Ovary (tissue), 9 donors: ENCODE results near the gene SMCO3. TPM values are rescaled to one million over a fixed set of nuclear protein-coding genes. Genes with fewer than 3 reads are reported as not detected.
A peak's percentile ranks its signal among the peaks of the same experiment; 100 is the strongest.

Experiments used
- DNase-seq, 5 donors: peaks; one replicate each; pipeline ENCODE4 v3.0.0-alpha.2; 2019 to 2020
- H3K27ac ChIP-seq, 2 donors: fragments of 200-600 bp; one replicate each; pipeline versions ENCODE4 v1.5.1 to v1.8.0; 2019 to 2022
- H3K27me3 ChIP-seq: fragments of 200-600 bp; one replicate; pipeline ENCODE4 v1.8.0; 2022
- H3K36me3 ChIP-seq: fragments of 200-600 bp; sonication (generic); one replicate; pipeline ENCODE4 v1.5.1; 2019
- H3K4me1 ChIP-seq: one replicate; pipeline ENCODE4 v1.8.1; 2013; ENCODE audit warnings: mild to moderate bottlenecking, moderate library complexity; ENCODE audit not compliant: insufficient read depth
- H3K4me3 ChIP-seq: fragments of 200-600 bp; sonication (generic); one replicate; pipeline ENCODE4 v1.5.1; 2017
- H3K9me3 ChIP-seq, 2 donors: fragments of 200-600 bp in 1 of 2; sonication (generic) in 1 of 2; one replicate each; pipeline versions ENCODE4 v1.5.1 to v1.8.1; 2013 to 2019; ENCODE audit warnings: mild to moderate bottlenecking in 1 of 2, moderate library complexity in 1 of 2
- EP300 ChIP-seq: sonication (generic); formaldehyde crosslinking; IDR thresholded peaks from one replicate; pipeline ENCODE4 v1.6.1; 2017; ENCODE audit warnings: antibody characterized with exemption
- POLR2A ChIP-seq: fragments of 450-650 bp; IDR thresholded peaks from one replicate; pipeline ENCODE4 v1.6.1; 2017; ENCODE audit warnings: antibody characterized with exemption, mild to moderate bottlenecking, moderate library complexity
- WGBS, 3 donors: extraction: QIAGEN DNeasy Blood & Tissue Kit in 1 of 3; methylation state at CpG; one replicate each; pipeline versions ENCODE4 v1.1.5 to v1.1.7; 2013 to 2017; 5-methylcytosine and 5-hydroxymethylcytosine counted together
- intact Hi-C, 4 donors: fragments of 100-400 bp; cut with DNase I; formaldehyde crosslinking; loops; one replicate each; pipeline versions ENCODE4 v1.11.0 to v1.15.1; 2022 to 2023
- polyA plus RNA-seq, 2 donors: library from polyadenylated mRNA; stranded (reverse); fragments of 200-250 nt in 1 of 2; fragments of 350-450 nt in 1 of 2; fragmentation: Illumina TruSeq in 1 of 2; extraction: RNeasy Lipid Tissue Mini Kit (QIAGEN cat#74804) in 1 of 2; gene quantifications; one replicate each; pipeline ENCODE4 v1.2.3, GENCODE V29; 2013 to 2014
- total RNA-seq, 7 donors: library from RNA; depleted of rRNA in 2 of 7; stranded (reverse); fragments of >200 nt in 2 of 7; fragmentation: NEBNext Ultra II Directional in 3 of 7; extraction: Animal tissue kit (Norgen Biotek cat#: 25700) in 3 of 7; gene quantifications; one replicate each; pipeline versions ENCODE4 v1.1.0 to v1.2.4, GENCODE V29; 2016 to 2023
- TF ChIP-seq, protein P1 (sequence below), 3 donors: fragments of 450-650 bp in 2 of 3; fragments of 200-600 bp in 1 of 3; IDR thresholded peaks; one replicate each; pipeline versions ENCODE4 v1.5.1 to v1.8.0; 2016 to 2022; ENCODE audit warnings: antibody characterized with exemption in 3 of 3, mild to moderate bottlenecking in 1 of 3
- donor health status: DM: no; HTN: no; CAD: no; lungs with moderate emphysema.
- donor health status: DM: no; HTN: no; CAD: no.
- donor health status: Bipolar disorder and iron deficiency.
- donor health status: DM: yes; HTN: yes; CAD: no.
- donor health status: DM: no; HTN: no; CAD: no.
- donor health status: DM: yes; HTN: yes; CAD: no.

SMCO3 gene
- total and polyA plus RNA-seq, 9 donors: 0.04 to 0.30 (median 0.15) TPM; not detected in 6

DNA sequence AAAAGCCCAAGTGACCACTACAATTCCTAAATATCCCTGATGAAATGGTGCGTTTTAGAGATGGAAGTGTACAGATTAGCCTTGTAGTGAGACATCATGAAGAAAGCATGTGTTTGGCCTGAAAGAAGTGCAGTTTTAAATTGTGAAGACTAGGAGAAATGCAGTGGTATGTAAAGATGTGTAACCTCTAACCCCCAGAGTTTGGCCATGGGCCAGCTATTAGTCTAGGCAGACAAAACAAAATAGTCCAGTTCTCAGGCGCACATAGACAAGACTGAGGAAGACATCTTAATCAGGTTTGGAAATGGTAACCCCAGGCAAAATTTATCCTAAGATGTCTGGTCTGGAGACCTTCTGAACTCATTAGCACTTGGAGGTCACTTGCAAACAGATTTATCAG, 34.1 kb downstream of the SMCO3 start:
- no peak overlapping the region for H3K4me3 ChIP-seq
- no peaks in the 10 kb centered on the region for H3K36me3 ChIP-seq
- intact Hi-C loops: loop anchor here in 3 of 4 donors (10.0 kb wide), 4 partner anchors 105 to 1785 kb away; partner anchors contain the start of gene MGP (in 1 of the 3)
- TF ChIP-seq EP300 (no peak), POLR2A (no peak)
- TF ChIP-seq, protein P1, sequence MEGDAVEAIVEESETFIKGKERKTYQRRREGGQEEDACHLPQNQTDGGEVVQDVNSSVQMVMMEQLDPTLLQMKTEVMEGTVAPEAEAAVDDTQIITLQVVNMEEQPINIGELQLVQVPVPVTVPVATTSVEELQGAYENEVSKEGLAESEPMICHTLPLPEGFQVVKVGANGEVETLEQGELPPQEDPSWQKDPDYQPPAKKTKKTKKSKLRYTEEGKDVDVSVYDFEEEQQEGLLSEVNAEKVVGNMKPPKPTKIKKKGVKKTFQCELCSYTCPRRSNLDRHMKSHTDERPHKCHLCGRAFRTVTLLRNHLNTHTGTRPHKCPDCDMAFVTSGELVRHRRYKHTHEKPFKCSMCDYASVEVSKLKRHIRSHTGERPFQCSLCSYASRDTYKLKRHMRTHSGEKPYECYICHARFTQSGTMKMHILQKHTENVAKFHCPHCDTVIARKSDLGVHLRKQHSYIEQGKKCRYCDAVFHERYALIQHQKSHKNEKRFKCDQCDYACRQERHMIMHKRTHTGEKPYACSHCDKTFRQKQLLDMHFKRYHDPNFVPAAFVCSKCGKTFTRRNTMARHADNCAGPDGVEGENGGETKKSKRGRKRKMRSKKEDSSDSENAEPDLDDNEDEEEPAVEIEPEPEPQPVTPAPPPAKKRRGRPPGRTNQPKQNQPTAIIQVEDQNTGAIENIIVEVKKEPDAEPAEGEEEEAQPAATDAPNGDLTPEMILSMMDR (IDR thresholded peaks at IDR 0.05): no peak
- no peaks in the 10 kb centered on the region for H3K9me3 ChIP-seq
- 72 to 76% (median 73%) methylated on average over 2 of the region's 2 CpGs for WGBS, 3 donors
- no peak overlapping the region for H3K27ac ChIP-seq
- peaks cover 2% of the 10 kb centered on the region for H3K4me1 ChIP-seq
- DNase-seq: no peak
- no peaks in the 10 kb centered on the region for H3K27me3 ChIP-seq

- TF ChIP-seq POLR2A (no peak), EP300 (no peak)
- TF ChIP-seq, protein P1 (IDR thresholded peaks at IDR 0.05): no peak
- no peaks in the 10 kb centered on the region for H3K27me3 ChIP-seq
- H3K4me3 ChIP-seq: no peak overlapping the region
- H3K9me3 ChIP-seq: no peaks in the 10 kb centered on the region
- intact Hi-C loops: loop anchor here in 3 of 4 donors (10.0 kb wide), 4 partner anchors 108 to 1782 kb away; partner anchors contain the start of gene MGP (in 1 of the 3)
- 49 to 62% (median 53%) methylated on average over 3 of the region's 3 CpGs for WGBS, 3 donors
- peaks cover 2% of the 10 kb centered on the region for H3K4me1 ChIP-seq
- no peak overlapping the region for H3K27ac ChIP-seq
- no peaks in the 10 kb centered on the region for H3K36me3 ChIP-seq
- no peak for DNase-seq
These were observed 36.7 kb downstream of the SMCO3 start for GRCh38 chr12:14777271-14777670.

GRCh38 chr12:14776236-14776961, 37.6 kb downstream of the SMCO3 start:
- Histone ChIP-seq H3K4me3 (no peak overlapping the region), H3K27me3 (no peaks in the 10 kb centered on the region), H3K4me1 (peaks cover 2% of the 10 kb centered on the region), H3K9me3 (no peaks in the 10 kb centered on the region), H3K27ac (peak overlapping the region in 1 of 2 donors; percentile 84), H3K36me3 (no peaks in the 10 kb centered on the region)
- WGBS, 3 donors: 88 to 91% (median 89%) methylated on average over 5 of the region's 5 CpGs
- no peak for DNase-seq
- intact Hi-C loops: loop anchor here in 3 of 4 donors (10.0 kb wide), 4 partner anchors 108 to 1782 kb away; partner anchors contain the start of gene MGP (in 1 of the 3)
- TF ChIP-seq, protein P1 (IDR thresholded peaks at IDR 0.05): no peak

GRCh38 chr12:14775636-14775980, 38.4 kb downstream of the SMCO3 start:
- no peak for DNase-seq
- intact Hi-C loops: loop anchor here in 3 of 4 donors (10.0 kb wide), 4 partner anchors 109 to 1781 kb away; partner anchors contain the start of gene MGP (in 1 of the 3)
- WGBS, 3 donors: 49 to 70% (median 57%) methylated on average over 1 of the region's 1 CpG
- Histone ChIP-seq H3K27me3 (no peaks in the 10 kb centered on the region), H3K9me3 (no peaks in the 10 kb centered on the region), H3K4me3 (peak overlapping the region; percentile 51), H3K4me1 (peaks cover 2% of the 10 kb centered on the region), H3K36me3 (no peaks in the 10 kb centered on the region), H3K27ac (peak overlapping the region in 1 of 2 donors; percentile 84)
- TF ChIP-seq, protein P1 (IDR thresholded peaks at IDR 0.05): no peak
- TF ChIP-seq POLR2A: no peak
- TF ChIP-seq EP300: no peak
